HG02852 (cell line): ENCODE data around the gene ABCA1.
"Not testable (repeated sequence)": the region's sequence is repeated elsewhere in the genome, so short reads cannot be mapped to it uniquely, and the experiment has no call there.

Experiments used
- ATAC-seq: cut with Tn5 transposase; IDR thresholded peaks from one replicate; pipeline ENCODE4 v1.9.1; 2021; ENCODE audit warnings: mild to moderate bottlenecking, moderate library complexity; ENCODE audit not compliant: unreplicated experiment

Gene ABCA1

DNA sequence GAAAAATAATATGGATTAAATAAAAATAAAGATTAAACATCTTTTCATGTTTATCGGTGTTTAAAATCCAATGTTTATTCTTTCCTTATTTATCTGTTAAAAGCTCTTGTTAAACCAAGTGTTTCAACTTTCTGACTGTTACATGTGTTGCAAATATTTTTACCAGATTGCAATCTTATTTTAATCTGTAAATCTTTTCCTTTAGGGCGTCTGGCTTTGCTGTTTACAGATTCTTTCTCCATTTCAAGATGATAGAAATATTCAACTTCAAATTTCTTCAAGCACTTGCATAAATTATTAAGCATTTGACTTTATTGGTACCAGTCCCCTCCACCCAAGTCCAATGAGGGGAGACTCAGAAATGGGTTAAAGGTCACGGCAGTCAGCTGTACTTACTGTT lies 16.9 kb upstream of the ABCA1 start:
- ATAC-seq: no peak

DNA sequence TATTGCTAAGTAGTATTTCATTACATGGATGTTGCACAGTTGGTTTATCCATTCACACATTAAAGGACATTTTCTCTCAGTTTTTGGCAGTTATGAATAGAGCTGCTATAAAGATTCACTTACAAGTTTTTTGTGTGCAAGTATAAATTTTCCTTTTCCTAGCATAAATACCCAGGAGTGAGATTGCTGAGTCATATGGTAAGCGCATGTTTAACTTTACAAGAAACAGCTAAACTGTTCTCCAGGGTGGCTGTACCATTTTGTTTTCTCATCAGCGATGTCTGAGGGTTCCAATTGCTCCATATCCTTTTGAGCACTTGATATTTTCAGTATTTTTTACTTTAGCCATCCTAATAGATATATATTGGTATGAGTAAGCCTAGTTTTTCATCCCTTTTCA lies 16.4 kb upstream of the ABCA1 start:
- no peak for ATAC-seq

- no peak for ATAC-seq
Observed at GRCh38 chr9:104941597-104941996, 13.6 kb upstream of the ABCA1 start.

DNA sequence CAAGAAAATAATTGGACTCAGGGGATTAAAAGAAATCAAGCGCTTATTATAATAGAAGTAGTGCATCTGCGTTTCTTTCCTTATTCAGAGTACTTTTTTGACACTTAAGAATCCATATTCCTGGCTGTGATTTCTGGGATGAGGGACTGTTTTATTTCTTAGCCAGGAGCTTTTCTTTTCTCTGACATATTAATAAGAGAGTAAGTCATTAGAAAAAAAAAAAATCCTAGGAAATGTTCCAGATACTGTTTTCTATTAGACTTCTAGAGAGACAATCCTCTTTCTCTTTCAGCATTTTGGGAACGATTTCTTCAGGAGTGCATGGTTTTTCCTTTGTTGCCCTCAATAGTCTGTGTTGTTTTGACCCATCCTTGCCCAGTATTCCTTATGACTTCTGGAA lies 8.3 kb upstream of the ABCA1 start:
- no peak for ATAC-seq

- ATAC-seq: not testable (repeated sequence)
Observed at GRCh38 chr9:104935501-104935810, 7.5 kb upstream of the ABCA1 start.

GRCh38 chr9:104934691-104935500 lies 6.9 kb upstream of the ABCA1 start:
- no peak for ATAC-seq

GRCh38 chr9:104933091-104933490 lies 5.1 kb upstream of the ABCA1 start:
- ATAC-seq: not testable (repeated sequence)

- no peak for ATAC-seq
Observed at GRCh38 chr9:104931256-104931655, 3.3 kb upstream of the ABCA1 start.

DNA sequence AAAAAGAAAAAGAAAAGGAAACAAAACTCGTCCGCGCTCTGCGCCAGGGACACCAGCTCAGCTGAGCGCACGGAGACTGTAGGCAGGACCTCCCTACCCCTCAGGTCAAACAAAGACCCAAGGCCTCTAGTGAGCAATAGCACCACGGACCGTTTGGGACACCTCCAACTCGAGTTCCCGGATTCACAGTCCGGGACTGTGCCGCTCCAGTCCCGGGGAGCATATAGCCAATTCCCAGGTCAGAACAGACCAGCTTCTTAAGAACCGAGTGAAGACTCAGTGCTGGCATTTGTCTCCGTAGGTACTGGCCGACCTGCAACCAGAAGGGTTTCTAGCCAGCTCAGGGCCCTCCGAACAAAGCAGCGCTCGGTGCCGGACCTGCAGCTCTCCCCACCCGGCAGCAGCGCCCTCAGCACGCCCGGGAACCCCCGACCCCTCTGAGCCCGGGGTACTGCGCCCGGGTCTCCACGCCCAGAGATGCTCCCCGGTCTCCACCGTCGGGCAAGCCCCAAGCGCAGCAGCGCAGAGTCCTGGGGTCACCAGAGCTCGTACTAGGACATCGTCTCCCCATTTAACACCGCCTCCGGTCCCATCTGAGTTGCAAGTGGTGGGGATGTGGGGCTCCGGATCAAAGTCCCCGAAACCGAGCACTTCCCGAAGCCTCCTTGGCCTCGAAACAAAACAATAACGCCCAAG lies 591 bp downstream of the ABCA1 start:
- no peak for ATAC-seq

- ATAC-seq: peak; percentile 72
Observed at GRCh38 chr9:104923740-104924139, 4.2 kb downstream of the ABCA1 start.

GRCh38 chr9:104923289-104923688 lies 4.7 kb downstream of the ABCA1 start:
- no peak for ATAC-seq

DNA sequence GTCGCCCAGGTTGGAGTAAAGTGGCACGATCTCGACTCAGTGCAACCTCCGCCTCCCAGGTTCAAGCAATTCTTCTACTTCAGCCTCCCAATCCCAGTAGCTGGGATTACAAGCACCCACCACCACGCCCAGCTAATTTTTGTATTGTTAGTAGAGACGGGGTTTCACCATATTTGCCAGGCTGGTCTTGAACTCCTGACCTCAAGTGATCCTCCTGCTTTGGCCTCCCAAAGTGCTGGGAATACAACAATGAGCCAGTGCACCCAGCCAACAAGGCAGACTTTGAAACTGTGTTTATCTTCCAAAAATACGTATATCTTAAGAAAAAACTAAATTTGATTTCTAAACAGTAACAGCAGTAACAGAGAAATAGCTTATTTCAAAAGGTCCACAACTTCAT lies 5.2 kb downstream of the ABCA1 start:
- not testable (repeated sequence) for ATAC-seq

DNA sequence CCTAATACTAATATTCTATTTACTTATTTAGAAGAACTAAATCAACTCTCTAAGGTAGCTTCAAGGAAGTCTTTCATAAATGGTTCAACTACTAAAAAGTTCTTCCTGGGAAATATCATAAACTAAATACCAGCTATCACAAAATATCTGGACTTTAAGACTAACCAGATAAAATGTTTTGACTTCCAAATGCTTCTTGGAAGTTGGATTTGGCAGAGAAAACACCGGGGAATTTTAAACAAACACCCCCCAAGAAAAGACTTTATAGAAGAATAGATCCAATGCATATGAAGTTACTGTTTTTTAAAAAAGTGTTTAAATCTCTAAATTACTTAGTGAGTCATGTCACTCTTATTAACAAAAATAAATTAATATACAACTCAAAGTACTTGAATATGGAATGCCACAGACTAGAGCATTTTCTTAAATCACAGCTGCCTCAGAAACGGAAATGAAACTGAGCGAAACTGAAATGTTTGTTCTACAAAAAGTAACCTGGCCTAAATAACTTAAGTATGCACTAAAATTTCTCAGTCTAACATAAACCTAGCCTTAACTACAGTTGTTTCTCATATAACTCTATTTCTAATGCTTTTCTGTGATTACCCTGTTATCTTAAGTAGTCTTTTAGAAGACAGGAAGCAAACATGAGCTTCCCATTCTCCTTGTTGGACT lies 6.8 kb downstream of the ABCA1 start:
- ATAC-seq: peak; percentile 40

GRCh38 chr9:104915753-104916152 lies 12.2 kb downstream of the ABCA1 start:
- ATAC-seq: no peak

- no peak for ATAC-seq
Observed at GRCh38 chr9:104915049-104915448, 12.9 kb downstream of the ABCA1 start.

- no peak for ATAC-seq
Observed at GRCh38 chr9:104914466-104914865, 13.5 kb downstream of the ABCA1 start.

- no peak for ATAC-seq
Observed at GRCh38 chr9:104912606-104913005, 15.3 kb downstream of the ABCA1 start.

- ATAC-seq: no peak
Observed at GRCh38 chr9:104911032-104911607, 16.8 kb downstream of the ABCA1 start.

GRCh38 chr9:104907278-104907951 lies 20.5 kb downstream of the ABCA1 start:
- no peak for ATAC-seq

DNA sequence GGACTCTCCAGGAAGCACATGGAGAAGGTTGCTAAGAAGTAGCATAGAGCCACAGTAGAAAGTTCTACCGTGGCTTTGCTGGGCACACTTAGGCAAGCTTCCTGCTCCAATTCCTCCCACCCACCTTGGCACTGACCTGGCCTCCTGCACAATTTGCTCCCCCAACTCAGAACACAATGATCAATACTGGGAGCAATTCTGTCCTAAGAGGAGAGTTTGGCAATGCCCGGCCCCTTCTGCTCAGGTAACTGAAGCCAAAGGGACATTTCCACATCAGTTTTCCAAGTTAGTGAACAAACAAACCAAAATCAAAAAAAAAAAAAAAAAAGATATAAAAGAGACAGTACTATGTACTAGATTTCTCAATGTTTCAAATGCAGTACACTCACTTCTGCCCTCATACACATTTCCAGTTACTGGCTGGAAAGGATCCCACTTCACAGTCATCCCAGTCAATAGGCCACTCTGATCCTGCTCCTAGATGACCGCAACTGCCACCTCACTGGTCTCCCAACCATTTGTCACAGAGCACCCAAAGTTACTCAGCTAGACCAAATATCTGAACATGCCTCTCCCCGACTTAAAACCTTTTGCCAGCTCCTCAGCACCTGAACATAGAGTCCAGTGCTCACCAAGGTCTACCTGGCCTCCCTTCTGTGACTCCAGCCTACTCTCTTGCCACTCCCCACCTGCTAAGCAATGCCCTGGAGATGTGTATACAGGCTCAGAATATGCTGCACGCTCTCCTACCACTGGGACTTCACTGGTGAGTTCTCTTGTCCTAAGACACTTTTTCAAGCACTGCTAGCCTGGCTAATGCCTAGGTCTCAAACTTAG lies 21.3 kb downstream of the ABCA1 start:
- no peak for ATAC-seq
